Lung (tissue), 12 donors: ENCODE data around the gene DNAJC3. TPM values are rescaled to one million over a fixed set of nuclear protein-coding genes. Genes with fewer than 3 reads are reported as not detected.
A peak's percentile ranks its signal among the peaks of the same experiment; 100 is the strongest.
"Not testable (repeated sequence)": the region's sequence is repeated elsewhere in the genome, so short reads cannot be mapped to it uniquely, and the experiment has no call there.

Experiments used
- ATAC-seq: fragments of 200-7000 bp; cut with Tn5 transposase; one replicate; pipeline ENCODE4 v1.9.1; 2020; ENCODE audit warnings: moderate number of reproducible peaks; ENCODE audit not compliant: insufficient read depth, low FRiP score
- DNase-seq, 3 donors: peaks; one replicate each; pipeline ENCODE4 v3.0.0-alpha.2; 2013 to 2017
- H3K27ac ChIP-seq, 2 donors: one replicate each; pipeline ENCODE4 v1.5.1; 2013; ENCODE audit warnings: mild to moderate bottlenecking in 2 of 2, moderate library complexity in 2 of 2, control low read depth in 1 of 2, inconsistent platforms in 1 of 2, low read depth in 1 of 2, low read length in 1 of 2
- H3K27me3 ChIP-seq, 3 donors: one replicate each; pipeline ENCODE4 v1.5.1; 2013; ENCODE audit warnings: low read length in 2 of 3; ENCODE audit not compliant: control insufficient read depth in 3 of 3, insufficient read depth in 3 of 3
- H3K36me3 ChIP-seq, 4 donors: one replicate each; pipeline ENCODE4 v1.5.1; 2013; ENCODE audit warnings: low read length in 4 of 4, mild to moderate bottlenecking in 1 of 4, moderate library complexity in 1 of 4; ENCODE audit not compliant: control insufficient read depth in 4 of 4, insufficient read depth in 4 of 4
- H3K4me1 ChIP-seq, 5 donors: one replicate each; pipeline ENCODE4 v1.5.1; 2013; ENCODE audit warnings: low read length in 5 of 5, mild to moderate bottlenecking in 2 of 5, moderate library complexity in 1 of 5; ENCODE audit not compliant: control insufficient read depth in 5 of 5, insufficient read depth in 5 of 5
- H3K4me3 ChIP-seq: one replicate; pipeline ENCODE4 v1.5.1; 2013; ENCODE audit warnings: mild to moderate bottlenecking, control low read depth, moderate library complexity
- H3K9ac ChIP-seq, 2 donors: one replicate each; pipeline ENCODE4 v1.5.1; 2013; ENCODE audit warnings: low read length in 2 of 2, control low read depth in 1 of 2; ENCODE audit not compliant: insufficient read depth in 1 of 2
- H3K9me3 ChIP-seq, 4 donors: one replicate each; pipeline ENCODE4 v1.5.1; 2013; ENCODE audit warnings: low read length in 3 of 4, mild to moderate bottlenecking in 1 of 4, moderate library complexity in 1 of 4; ENCODE audit not compliant: control insufficient read depth in 4 of 4, insufficient read depth in 3 of 4
- WGBS, 2 donors: extraction: QIAGEN DNeasy Blood & Tissue Kit; methylation state at CpG; one replicate each; pipeline ENCODE4 v1.1.7; 2013; 5-methylcytosine and 5-hydroxymethylcytosine counted together
- polyA plus RNA-seq, 2 donors: library from polyadenylated mRNA; stranded (reverse); fragments of 200-250 nt; gene quantifications; one replicate each; pipeline ENCODE4 v1.2.1, GENCODE V29; 2013
- total RNA-seq, 2 donors: library from RNA; depleted of rRNA in 1 of 2; stranded (reverse); fragments of >200 nt in 1 of 2; gene quantifications; one replicate each; pipeline ENCODE4 v1.2.1, GENCODE V29; 2014 to 2021
- TF ChIP-seq, protein P1 (sequence below): IDR thresholded peaks from 2 replicates; pipeline ENCODE4 v1.5.1; 2012; ENCODE audit warnings: mild to moderate bottlenecking; ENCODE audit errors: control extremely low read depth, extremely low read depth
- donor health status: control.
- donor health status: control.
- donor health status: Bipolar disorder and iron deficiency.
- donor health status: healthy.
- donor health status: DM: yes; HTN: yes; CAD: no.

The DNAJC3 gene
- total and polyA plus RNA-seq, 4 donors: 15.2 to 61.8 (median 38.5) TPM

DNA sequence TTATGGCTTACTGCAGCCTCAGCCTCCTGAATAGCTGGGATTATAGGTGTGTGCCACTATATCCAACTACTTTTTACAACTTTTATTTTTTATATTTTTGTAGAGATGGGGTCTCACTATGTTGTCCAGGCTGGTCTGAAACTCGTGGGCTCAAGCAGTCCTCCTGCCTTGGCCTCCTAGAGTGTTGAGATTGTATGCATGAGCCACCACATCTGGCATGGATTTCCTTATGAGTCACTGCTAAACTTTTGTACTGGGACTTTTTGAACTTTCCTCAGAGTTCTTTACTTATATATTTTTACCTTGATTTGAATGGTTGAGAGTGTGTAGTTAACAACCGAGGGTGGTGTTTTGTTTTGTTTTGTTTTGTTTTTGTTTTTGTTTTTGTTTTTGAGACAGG is 33.4 kb downstream of the DNAJC3 start:
- peaks cover 2 to 28% (median 18%) of the 10 kb centered on the region in 4 donors for H3K36me3 ChIP-seq
- H3K4me3 ChIP-seq: no peak overlapping the region
- 91 to 95% methylated on average over 2 of the region's 2 CpGs for WGBS, 2 donors
- TF ChIP-seq, protein P1, sequence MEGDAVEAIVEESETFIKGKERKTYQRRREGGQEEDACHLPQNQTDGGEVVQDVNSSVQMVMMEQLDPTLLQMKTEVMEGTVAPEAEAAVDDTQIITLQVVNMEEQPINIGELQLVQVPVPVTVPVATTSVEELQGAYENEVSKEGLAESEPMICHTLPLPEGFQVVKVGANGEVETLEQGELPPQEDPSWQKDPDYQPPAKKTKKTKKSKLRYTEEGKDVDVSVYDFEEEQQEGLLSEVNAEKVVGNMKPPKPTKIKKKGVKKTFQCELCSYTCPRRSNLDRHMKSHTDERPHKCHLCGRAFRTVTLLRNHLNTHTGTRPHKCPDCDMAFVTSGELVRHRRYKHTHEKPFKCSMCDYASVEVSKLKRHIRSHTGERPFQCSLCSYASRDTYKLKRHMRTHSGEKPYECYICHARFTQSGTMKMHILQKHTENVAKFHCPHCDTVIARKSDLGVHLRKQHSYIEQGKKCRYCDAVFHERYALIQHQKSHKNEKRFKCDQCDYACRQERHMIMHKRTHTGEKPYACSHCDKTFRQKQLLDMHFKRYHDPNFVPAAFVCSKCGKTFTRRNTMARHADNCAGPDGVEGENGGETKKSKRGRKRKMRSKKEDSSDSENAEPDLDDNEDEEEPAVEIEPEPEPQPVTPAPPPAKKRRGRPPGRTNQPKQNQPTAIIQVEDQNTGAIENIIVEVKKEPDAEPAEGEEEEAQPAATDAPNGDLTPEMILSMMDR: no peak
- no peaks in the 10 kb centered on the region for H3K27me3 ChIP-seq
- no peak overlapping the region for H3K9ac ChIP-seq
- peaks cover 0 to 3% (median 1%) of the 10 kb centered on the region in 4 donors for H3K9me3 ChIP-seq
- no peak for ATAC-seq
- no peak for DNase-seq
- peak overlapping the region in 1 of 2 donors; percentile 63 for H3K27ac ChIP-seq
- H3K4me1 ChIP-seq: peaks cover 0 to 12% (median 0%) of the 10 kb centered on the region in 5 donors

DNA sequence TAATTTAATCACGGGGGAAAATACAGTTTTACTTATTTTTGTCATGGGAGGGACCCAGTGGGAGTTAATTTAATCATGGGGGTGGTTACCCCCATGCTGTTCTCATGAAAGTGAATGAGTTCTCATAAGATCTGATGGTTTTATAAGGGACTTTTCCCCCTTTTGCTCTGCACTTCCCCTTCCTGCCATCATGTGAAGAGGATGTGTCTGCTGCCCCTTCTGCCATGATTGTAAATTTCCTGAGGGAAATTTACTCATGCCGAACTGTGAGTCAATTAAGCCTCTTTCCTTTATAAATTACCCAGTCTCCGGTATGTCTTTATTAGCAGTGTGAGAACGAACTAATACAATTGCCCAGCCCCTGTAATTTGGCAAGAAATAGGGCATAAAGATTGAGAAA is 35.9 kb downstream of the DNAJC3 start:
- not testable (repeated sequence) for H3K27ac ChIP-seq

DNA sequence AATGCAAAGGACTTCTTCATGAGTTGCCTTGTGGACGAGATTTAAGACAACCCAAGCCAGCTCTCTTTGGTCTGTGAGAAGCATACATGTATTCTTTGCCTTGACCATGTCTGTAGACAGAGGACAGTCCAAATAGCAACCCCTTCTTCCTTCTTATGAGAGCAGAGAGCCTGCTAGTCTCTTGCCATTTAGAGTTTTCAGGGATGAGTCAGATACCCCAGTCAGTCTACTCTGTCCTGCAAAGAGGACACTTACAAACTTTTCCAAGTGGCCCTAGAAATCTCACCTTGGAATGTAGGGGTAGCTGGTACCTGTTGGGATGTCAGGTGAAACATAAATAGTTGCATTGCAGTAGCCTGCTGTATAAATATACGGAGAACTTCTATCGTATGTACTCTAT is 36.7 kb downstream of the DNAJC3 start:
- no peak overlapping the region for H3K27ac ChIP-seq
- DNase-seq (no peak), ATAC-seq (no peak)
- peaks cover 0 to 3% (median 2%) of the 10 kb centered on the region in 4 donors for H3K9me3 ChIP-seq
- H3K27me3 ChIP-seq: no peaks in the 10 kb centered on the region
- TF ChIP-seq, protein P1: no peak
- H3K9ac ChIP-seq: no peak overlapping the region
- H3K36me3 ChIP-seq: peaks cover 7 to 36% (median 17%) of the 10 kb centered on the region in 4 donors
- 92 to 97% methylated on average over 3 of the region's 3 CpGs for WGBS, 2 donors
- no peaks in the 10 kb centered on the region for H3K4me1 ChIP-seq
- H3K4me3 ChIP-seq: no peak overlapping the region

More for the DNA sequence above, 35.9 kb downstream of the DNAJC3 start:
- not testable (repeated sequence) for H3K4me3 ChIP-seq, H3K9ac ChIP-seq, DNase-seq, ATAC-seq, H3K9me3 ChIP-seq, H3K27me3 ChIP-seq, H3K4me1 ChIP-seq
- peaks cover 6 to 33% (median 17%) of the 10 kb centered on the region in 4 donors for H3K36me3 ChIP-seq
- 59 to 81% methylated on average over 4 of the region's 4 CpGs for WGBS, 2 donors

DNA sequence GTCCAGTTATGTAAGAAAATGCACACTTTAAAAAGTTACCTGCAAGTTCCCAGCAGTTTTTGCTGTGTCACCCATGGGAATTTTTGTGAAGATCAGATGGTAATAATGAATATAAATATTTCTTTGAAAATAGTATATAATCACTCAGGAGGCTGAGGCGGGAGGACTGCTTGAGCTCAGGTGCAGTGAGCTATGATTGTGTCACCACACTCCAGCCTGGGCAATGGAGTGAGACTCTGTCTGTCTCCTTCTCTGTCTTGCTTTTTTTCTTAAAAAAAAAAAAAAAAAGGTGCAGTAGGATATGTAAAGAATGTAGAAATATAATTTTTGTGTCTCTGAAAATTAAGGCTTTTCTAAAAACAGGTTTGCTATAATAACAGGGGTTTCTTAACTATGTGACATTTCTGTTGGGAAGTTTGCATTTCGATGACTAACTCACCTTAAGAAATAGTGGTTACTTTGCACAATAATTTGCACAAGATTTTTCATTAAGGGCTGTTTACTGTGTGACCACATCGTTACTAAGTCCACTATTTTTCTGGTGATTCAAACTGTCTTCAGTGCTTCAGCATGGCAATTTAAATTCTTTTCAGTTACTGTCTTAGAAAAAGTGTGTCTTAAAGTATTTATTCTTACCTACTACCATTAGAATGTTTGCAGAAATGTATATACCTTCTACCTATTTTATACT is 37.3 kb downstream of the DNAJC3 start:
- DNase-seq: no peak
- TF ChIP-seq, protein P1: no peak
- 38 to 70% methylated on average over 3 of the region's 3 CpGs for WGBS, 2 donors
- peak; percentile 66 for ATAC-seq
- Histone ChIP-seq H3K27ac (no peak overlapping the region), H3K9me3 (peaks cover 0 to 3% (median 2%) of the 10 kb centered on the region in 4 donors), H3K9ac (no peak overlapping the region), H3K36me3 (peaks cover 7 to 36% (median 17%) of the 10 kb centered on the region in 4 donors), H3K4me3 (no peak overlapping the region), H3K27me3 (no peaks in the 10 kb centered on the region), H3K4me1 (no peaks in the 10 kb centered on the region)
